H1 (cell line): ENCODE measurements around the gene BARHL1. TPM values are rescaled to one million over a fixed set of nuclear protein-coding genes. Genes with fewer than 3 reads are reported as not detected.

Source experiments
- CTCF ChIA-PET: fragments of 300-600 bp; sonication (Branson Sonifier 250); formaldehyde crosslinking; loops from one replicate; lab custom pipeline; 2021; ENCODE audit not compliant: partially characterized antibody; lab: Charles Lee
- POLR2A ChIA-PET: fragments of 300-600 bp; sonication (Branson Sonifier 250); formaldehyde crosslinking; loops from one replicate; lab custom pipeline; 2021; ENCODE audit warnings: inconsistent platforms; ENCODE audit not compliant: partially characterized antibody; lab: Charles Lee
- DNase-seq, 2 experiments: peaks; one replicate each; pipeline versions ENCODE4 v3.0.0 to v3.0.0-alpha.2; 2010 to 2022; ENCODE audit warnings: low spot score in 2 of 2, low read depth in 1 of 2, mixed read lengths in 1 of 2
- FAIRE-seq: peaks from 2 replicates; lab custom pipeline; 2011; peaks lifted over from hg19 to GRCh38; lab: Jason Lieb, UNC
- H2AFZ ChIP-seq: 2 replicates; pipeline ENCODE4 v1.8.1; 2012; ENCODE audit warnings: low read length, inconsistent platforms
- H2AK5ac ChIP-seq: 2 replicates; pipeline ENCODE4 v1.6.1; 2013; ENCODE audit warnings: low read depth, low read length
- H2BK120ac ChIP-seq: replicated peaks from 2 replicates; pipeline ENCODE3; 2013; ENCODE audit warnings: low read depth, low read length, inconsistent platforms
- H2BK12ac ChIP-seq: 2 replicates; pipeline ENCODE4 v1.6.1; 2013; ENCODE audit warnings: low read depth, low read length
- H2BK15ac ChIP-seq: 2 replicates; pipeline ENCODE4 v1.6.1; 2013; ENCODE audit warnings: low read length
- H2BK20ac ChIP-seq: 2 replicates; pipeline ENCODE4 v1.6.1; 2013; ENCODE audit warnings: low read length
- H2BK5ac ChIP-seq: 2 replicates; pipeline ENCODE4 v1.6.1; 2013; ENCODE audit warnings: low read depth, low read length
- H3K14ac ChIP-seq: 2 replicates; pipeline ENCODE4 v1.6.1; 2013; ENCODE audit warnings: inconsistent platforms; ENCODE audit not compliant: insufficient read length
- H3K18ac ChIP-seq: 2 replicates; pipeline ENCODE4 v1.6.1; 2013; ENCODE audit warnings: low read length; ENCODE audit errors: extremely low read depth
- H3K23ac ChIP-seq: 2 replicates; pipeline ENCODE4 v1.6.1; 2013; ENCODE audit warnings: inconsistent platforms; ENCODE audit not compliant: insufficient read length
- H3K23me2 ChIP-seq: 2 replicates; pipeline ENCODE4 v1.6.1; 2013; ENCODE audit warnings: low read depth, low read length
- H3K27ac ChIP-seq: 2 replicates; pipeline ENCODE4 v1.6.1; 2011; ENCODE audit warnings: low read depth, low read length, inconsistent platforms
- H3K27me3 ChIP-seq, 4 experiments: replicated peaks in 1 of 4; 1 replicate in 1 of 4; 2 replicates in 3 of 4; pipeline versions ENCODE4 v1.6.1 to v1.8.1; 2011 to 2013; ENCODE audit warnings: low read length in 3 of 4, mild to moderate bottlenecking in 3 of 4, inconsistent platforms in 2 of 4, mixed read lengths in 2 of 4, moderate library complexity in 1 of 4; ENCODE audit not compliant: control insufficient read depth in 3 of 4, insufficient read depth in 3 of 4; ENCODE audit errors: extremely low read depth in 1 of 4
- H3K36me3 ChIP-seq, 4 experiments: 2 replicates each; pipeline versions ENCODE4 v1.6.1 to v1.8.1; 2011 to 2013; ENCODE audit warnings: mild to moderate bottlenecking in 4 of 4, low read length in 3 of 4, moderate library complexity in 2 of 4, control low read depth in 1 of 4, inconsistent platforms in 1 of 4; ENCODE audit not compliant: insufficient read depth in 4 of 4, control insufficient read depth in 2 of 4
- H3K4ac ChIP-seq: replicated peaks from 2 replicates; pipeline ENCODE3; 2013; ENCODE audit warnings: low read length, low read depth, mixed read lengths, inconsistent platforms; ENCODE audit not compliant: insufficient read length
- H3K4me1 ChIP-seq, 4 experiments: replicated peaks in 1 of 4; 1 replicate in 1 of 4; 2 replicates in 3 of 4; pipeline versions ENCODE4 v1.6.1 to v1.8.1; 2011 to 2013; ENCODE audit warnings: low read length in 3 of 4, inconsistent platforms in 2 of 4, mixed read lengths in 1 of 4; ENCODE audit not compliant: insufficient read depth in 4 of 4, control insufficient read depth in 3 of 4
- H3K4me2 ChIP-seq, 2 experiments: 2 replicates each; pipeline versions ENCODE4 v1.6.1 to v1.8.1; 2011 to 2013; ENCODE audit warnings: low read depth in 2 of 2, low read length in 2 of 2, control low read depth in 1 of 2, inconsistent platforms in 1 of 2, mild to moderate bottlenecking in 1 of 2; ENCODE audit not compliant: insufficient read depth in 1 of 2
- H3K4me3 ChIP-seq, 4 experiments: fragments of 200-600, 300-600 bp in 1 of 4; sonication (generic), shearing (Covaris generic), sonication (Bioruptor Twin) in 1 of 4; 2 replicates each; pipeline versions ENCODE4 v1.5.1 to v1.8.1; 2011 to 2016; ENCODE audit warnings: low read length in 4 of 4, low read depth in 3 of 4, control low read depth in 2 of 4, inconsistent platforms in 2 of 4, mild to moderate bottlenecking in 2 of 4, mixed read lengths in 1 of 4, moderate library complexity in 1 of 4; ENCODE audit not compliant: insufficient read depth in 2 of 4; ENCODE audit errors: extremely low read depth in 1 of 4
- H3K56ac ChIP-seq: replicated peaks from 2 replicates; pipeline ENCODE3; 2013; ENCODE audit warnings: low read depth, mild to moderate bottlenecking, mixed read lengths, low read length, inconsistent platforms; ENCODE audit not compliant: insufficient read length
- H3K79me1 ChIP-seq: 2 replicates; pipeline ENCODE4 v1.6.1; 2013; ENCODE audit warnings: low read depth, low read length, control low read depth
- H3K79me2 ChIP-seq, 2 experiments: 2 replicates each; pipeline versions ENCODE4 v1.6.1 to v1.8.1; 2012 to 2013; ENCODE audit warnings: low read length in 2 of 2, mild to moderate bottlenecking in 2 of 2, inconsistent platforms in 1 of 2; ENCODE audit not compliant: insufficient read depth in 2 of 2, control insufficient read depth in 1 of 2
- H3K9ac ChIP-seq, 4 experiments: replicated peaks in 1 of 4; 1 replicate in 1 of 4; 2 replicates in 3 of 4; pipeline versions ENCODE4 v1.6.1 to v1.8.1; 2011 to 2013; ENCODE audit warnings: low read depth in 3 of 4, low read length in 3 of 4, control low read depth in 2 of 4, mild to moderate bottlenecking in 2 of 4, moderate library complexity in 2 of 4, inconsistent platforms in 1 of 4; ENCODE audit errors: extremely low read depth in 1 of 4
- H3K9me3 ChIP-seq, 2 experiments: 2 replicates each; pipeline versions ENCODE4 v1.6.1 to v1.8.1; 2012 to 2013; ENCODE audit warnings: mild to moderate bottlenecking in 2 of 2, moderate library complexity in 2 of 2, control low read depth in 1 of 2, inconsistent platforms in 1 of 2, low read depth in 1 of 2, low read length in 1 of 2, mixed read lengths in 1 of 2; ENCODE audit not compliant: insufficient read depth in 2 of 2
- H4K20me1 ChIP-seq, 2 experiments: replicated peaks in 1 of 2; 2 replicates each; pipeline versions ENCODE3 to v1.8.1; 2011 to 2013; ENCODE audit warnings: inconsistent platforms in 2 of 2, low read length in 2 of 2, mild to moderate bottlenecking in 1 of 2; ENCODE audit not compliant: insufficient read depth in 2 of 2, control insufficient read depth in 1 of 2
- H4K5ac ChIP-seq: 2 replicates; pipeline ENCODE4 v1.6.1; 2013; ENCODE audit warnings: low read length, low read depth, mixed read lengths, inconsistent platforms; ENCODE audit not compliant: insufficient read length
- H4K8ac ChIP-seq: 2 replicates; pipeline ENCODE4 v1.8.0; 2013; ENCODE audit warnings: mild to moderate bottlenecking, moderate library complexity, low read length, inconsistent platforms; ENCODE audit not compliant: insufficient read depth; ENCODE audit errors: extremely low read depth
- H4K91ac ChIP-seq: replicated peaks from 2 replicates; pipeline ENCODE3; 2013; ENCODE audit warnings: low read length, mixed read lengths, inconsistent platforms; ENCODE audit not compliant: insufficient read length
- ATF2 ChIP-seq: IDR thresholded peaks from 2 replicates; pipeline ENCODE4 v1.6.1; 2012; ENCODE audit warnings: low read length, inconsistent platforms
- BCL11A ChIP-seq, 2 experiments: IDR thresholded peaks; one replicate each; pipeline ENCODE4 v1.6.1; 2011; ENCODE audit warnings: low read depth in 2 of 2, low read length in 2 of 2, mild to moderate bottlenecking in 2 of 2
- CREB1 ChIP-seq: IDR thresholded peaks from 2 replicates; pipeline ENCODE4 v1.6.1; 2012; ENCODE audit warnings: inconsistent platforms
- NRF1 ChIP-seq: IDR thresholded peaks from 2 replicates; pipeline ENCODE4 v1.6.1; 2011; ENCODE audit warnings: mild to moderate bottlenecking, low read depth, low read length, improper control_type of control experiment
- POLR2A ChIP-seq, 2 experiments: IDR thresholded peaks; 1 replicate in 1 of 2; 2 replicates in 1 of 2; pipeline ENCODE4 v1.6.1; 2011; ENCODE audit warnings: low read depth in 2 of 2, low read length in 2 of 2, mild to moderate bottlenecking in 2 of 2; ENCODE audit errors: control extremely low read depth in 1 of 2
- RAD21 ChIP-seq, 2 experiments: IDR thresholded peaks in 1 of 2; conservative IDR thresholded peaks in 1 of 2; 2 replicates each; pipeline ENCODE4 v1.6.1; 2011; ENCODE audit warnings: low read depth in 2 of 2, low read length in 2 of 2, improper control_type of control experiment in 1 of 2, inconsistent platforms in 1 of 2, mild to moderate bottlenecking in 1 of 2, moderate library complexity in 1 of 2
- RNF2 ChIP-seq: fragments of 200-900, 300-1000 bp; sonication (generic); IDR thresholded peaks from 2 replicates; pipeline ENCODE4 v1.7.1; 2016; ENCODE audit warnings: borderline replicate concordance, low read depth, mild to moderate bottlenecking, antibody characterized with exemption, low read length; ENCODE audit not compliant: poor library complexity, severe bottlenecking; ENCODE audit errors: missing control alignments
- RXRA ChIP-seq: IDR thresholded peaks from 2 replicates; pipeline ENCODE4 v1.6.1; 2011; ENCODE audit warnings: low read depth, mild to moderate bottlenecking, low read length, moderate library complexity; ENCODE audit not compliant: insufficient read depth
- SIN3A ChIP-seq, 2 experiments: IDR thresholded peaks in 1 of 2; conservative IDR thresholded peaks in 1 of 2; 2 replicates each; pipeline ENCODE4 v1.6.1; 2011 to 2012; ENCODE audit warnings: low read length in 2 of 2, improper control_type of control experiment in 1 of 2, low read depth in 1 of 2, mild to moderate bottlenecking in 1 of 2
- SP2 ChIP-seq: IDR thresholded peaks from 2 replicates; pipeline ENCODE4 v1.6.1; 2012; ENCODE audit warnings: mild to moderate bottlenecking, low read length, inconsistent platforms
- SP4 ChIP-seq: IDR thresholded peaks from 2 replicates; pipeline ENCODE4 v1.6.1; 2012; ENCODE audit warnings: low read length, inconsistent platforms
- TBP ChIP-seq: IDR thresholded peaks from 2 replicates; pipeline ENCODE4 v1.6.1; 2011; ENCODE audit warnings: low read depth, low read length, improper control_type of control experiment
- YY1 ChIP-seq: IDR thresholded peaks from 2 replicates; pipeline ENCODE4 v1.6.1; 2011; ENCODE audit warnings: low read depth, mild to moderate bottlenecking, low read length
- WGBS, 2 experiments: shearing (Covaris generic) in 1 of 2; methylation state at CpG; one replicate each; pipeline versions ENCODE4 v1.1.6 to v1.1.7; 2013 to 2015; ENCODE audit warnings: low lambda C conversion rate in 2 of 2, mixed read lengths in 2 of 2, inconsistent platforms in 1 of 2, low coverage in 1 of 2, missing lambda C conversion rate in 1 of 2; ENCODE audit not compliant: insufficient replicate concordance in 2 of 2, insufficient coverage in 1 of 2, insufficient read length in 1 of 2; ENCODE audit errors: extremely low coverage in 1 of 2, missing lambda C conversion rate in 1 of 2; 5-methylcytosine and 5-hydroxymethylcytosine counted together
- polyA plus RNA-seq, 7 experiments: library from polyadenylated mRNA; depleted of rRNA in 3 of 7; stranded (reverse) in 5 of 7; unstranded in 2 of 7; fragments of >200 nt in 5 of 7; fragments of 200-250 nt in 2 of 7; gene quantifications; 1 replicate in 5 of 7; 2 replicates in 1 of 7; 4 replicates in 1 of 7; pipeline versions ENCODE4 v1.2.1 to v1.2.3, GENCODE V29; 2011 to 2013; ENCODE audit warnings: missing spikeins in 2 of 7, mixed read lengths in 2 of 7
- total RNA-seq: library from RNA; stranded (reverse); fragmentation: NEBNext Ultra II Directional; extraction: Animal tissue kit (Norgen Biotek cat#: 25700); gene quantifications from 2 replicates; pipeline ENCODE4 v1.2.1, GENCODE V29; 2021

Gene BARHL1
- total and polyA plus RNA-seq, 2 of the 8 experiments (the other 6 are each of a cell fraction or from before 2014, with no cell fraction given): not detected

GRCh38 chr9:132637801-132638200 lies 55.4 kb downstream of the BARHL1 start:
- H2AFZ ChIP-seq: no peak overlapping the region
- no peaks in the 10 kb centered on the region for H3K79me1 ChIP-seq
- POLR2A ChIA-PET: no interaction called here
- no peak overlapping the region for H3K9ac ChIP-seq
- CTCF ChIA-PET: no interaction called here
- FAIRE-seq (no peak), DNase-seq (no peak)
- no peak overlapping the region for H3K14ac ChIP-seq
- no peaks in the 10 kb centered on the region for H3K79me2 ChIP-seq
- H2BK120ac ChIP-seq: no peak overlapping the region
- no peak overlapping the region for H4K5ac ChIP-seq
- 93% methylated on average over 12 of the region's 12 CpGs; no CpG with 5 or more reads in 1 of the 2 experiments for WGBS, 2 experiments
- no peak overlapping the region for H4K91ac ChIP-seq
- H4K8ac ChIP-seq: no peak overlapping the region
- H3K27ac ChIP-seq: no peak overlapping the region
- H3K23ac ChIP-seq: no peak overlapping the region
- H3K9me3 ChIP-seq: no peaks in the 10 kb centered on the region
- no peak overlapping the region for H3K18ac ChIP-seq
- H4K20me1 ChIP-seq: peaks cover 0 to 3% of the 10 kb centered on the region in 2 experiments
- H3K4me2 ChIP-seq: no peak overlapping the region
- H3K4me1 ChIP-seq: no peaks in the 10 kb centered on the region
- H3K4ac ChIP-seq: no peak overlapping the region
- H3K36me3 ChIP-seq: peaks cover 0 to 24% (median 12%) of the 10 kb centered on the region in 4 experiments; a peak in 4 of 8 replicates
- H2BK5ac ChIP-seq: no peak overlapping the region
- no peaks in the 10 kb centered on the region for H3K27me3 ChIP-seq
- no peaks in the 10 kb centered on the region for H3K23me2 ChIP-seq
- no peak overlapping the region for H2AK5ac ChIP-seq
- no peak overlapping the region for H3K4me3 ChIP-seq
- no peak overlapping the region for H2BK20ac ChIP-seq
- H2BK12ac ChIP-seq: no peak overlapping the region
- H3K56ac ChIP-seq: no peak overlapping the region
- no peak overlapping the region for H2BK15ac ChIP-seq
- TF ChIP-seq TBP (no peak), CREB1 (no peak), BCL11A (IDR thresholded peaks at IDR 0.05; ENCODE audit: low read depth in 2 of 2, low read length in 2 of 2) (no peak), SP2 (no peak), RAD21 (IDR thresholded peaks at IDR 0.05 in 1 of 2, conservative IDR thresholded peaks at IDR 0.05 in 1 of 2; ENCODE audit: low read depth in 2 of 2, low read length in 2 of 2) (no peak), POLR2A (IDR thresholded peaks at IDR 0.05; ENCODE audit: control extremely low read depth in 1 of 2, low read depth in 2 of 2, low read length in 2 of 2) (no peak), RNF2 (no peak), SP4 (no peak), ATF2 (no peak), YY1 (no peak), SIN3A (conservative IDR thresholded peaks at IDR 0.05 in 1 of 2, IDR thresholded peaks at IDR 0.05 in 1 of 2; ENCODE audit: low read depth in 1 of 2, low read length in 2 of 2) (no peak), NRF1 (no peak), RXRA (no peak)
